ENCODE results near the gene SARDH.

DNA sequence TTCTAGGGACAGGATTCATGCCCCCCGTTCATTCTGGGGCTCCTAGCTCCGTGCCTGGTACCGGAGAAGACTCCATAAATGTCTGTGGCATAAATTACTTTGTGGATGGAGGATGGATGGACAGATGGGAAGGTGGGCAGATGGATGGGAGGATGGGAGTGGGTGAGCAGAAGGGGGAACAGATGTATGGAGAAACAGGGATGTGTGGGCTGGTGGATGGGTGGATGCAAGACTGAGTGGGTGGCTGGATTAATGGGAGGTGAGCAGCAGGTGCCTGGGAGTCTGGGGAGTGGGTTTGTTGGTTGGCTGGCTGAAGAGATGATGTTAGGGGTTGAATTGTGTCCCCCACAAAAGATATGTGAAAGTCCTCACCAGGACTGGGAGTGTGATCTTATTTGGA is 43.5 kb downstream of the SARDH start:
- TF ChIP-seq, protein P1, sequence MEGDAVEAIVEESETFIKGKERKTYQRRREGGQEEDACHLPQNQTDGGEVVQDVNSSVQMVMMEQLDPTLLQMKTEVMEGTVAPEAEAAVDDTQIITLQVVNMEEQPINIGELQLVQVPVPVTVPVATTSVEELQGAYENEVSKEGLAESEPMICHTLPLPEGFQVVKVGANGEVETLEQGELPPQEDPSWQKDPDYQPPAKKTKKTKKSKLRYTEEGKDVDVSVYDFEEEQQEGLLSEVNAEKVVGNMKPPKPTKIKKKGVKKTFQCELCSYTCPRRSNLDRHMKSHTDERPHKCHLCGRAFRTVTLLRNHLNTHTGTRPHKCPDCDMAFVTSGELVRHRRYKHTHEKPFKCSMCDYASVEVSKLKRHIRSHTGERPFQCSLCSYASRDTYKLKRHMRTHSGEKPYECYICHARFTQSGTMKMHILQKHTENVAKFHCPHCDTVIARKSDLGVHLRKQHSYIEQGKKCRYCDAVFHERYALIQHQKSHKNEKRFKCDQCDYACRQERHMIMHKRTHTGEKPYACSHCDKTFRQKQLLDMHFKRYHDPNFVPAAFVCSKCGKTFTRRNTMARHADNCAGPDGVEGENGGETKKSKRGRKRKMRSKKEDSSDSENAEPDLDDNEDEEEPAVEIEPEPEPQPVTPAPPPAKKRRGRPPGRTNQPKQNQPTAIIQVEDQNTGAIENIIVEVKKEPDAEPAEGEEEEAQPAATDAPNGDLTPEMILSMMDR (IDR thresholded peaks at IDR 0.05) = no peak
- no peak for TF ChIP-seq POLR2AphosphoS5 (IDR thresholded peaks at IDR 0.05)
